MCF 10A (cell line): Measurements from ENCODE around the gene MBOAT7. TPM values are rescaled to one million over a fixed set of nuclear protein-coding genes. Genes with fewer than 3 reads are reported as not detected.

ENCODE experiments used
- BruUV-seq: library from RNA; stranded (reverse); fragments of 400-500 nt; replicated peaks from 2 replicates; lab custom pipeline; 2021; lab: Mats Ljungman, UMichigan
- CTCF ChIA-PET: fragments of 300-600 bp; sonication (Branson Sonifier 250); formaldehyde crosslinking; extraction: SDS; loops from one replicate; lab custom pipeline; 2021; ENCODE audit warnings: antibody characterized with exemption, inconsistent platforms; lab: Yijun Ruan, JAX
- POLR2A ChIA-PET: fragments of 300-600, 350-650 bp; sonication (Branson Sonifier 250); formaldehyde crosslinking; extraction: SDS; loops from one replicate; lab custom pipeline; 2020; ENCODE audit warnings: antibody characterized with exemption, inconsistent platforms; lab: Yijun Ruan, JAX
- DNase-seq: peaks from one replicate; pipeline ENCODE4 v3.0.0-alpha.2; 2018; ENCODE audit not compliant: unreplicated experiment
- H3K27ac Mint-ChIP-seq: one replicate; pipeline ENCODE4 v1.8.0; 2022; ENCODE audit warnings: mild to moderate bottlenecking, low read depth, mixed read lengths; ENCODE audit not compliant: unreplicated experiment
- H3K27me3 Mint-ChIP-seq: one replicate; pipeline ENCODE4 v1.8.0; 2022; ENCODE audit warnings: mixed read lengths; ENCODE audit not compliant: insufficient read depth, unreplicated experiment
- H3K36me3 Mint-ChIP-seq: one replicate; pipeline ENCODE4 v1.8.0; 2022; ENCODE audit warnings: mild to moderate bottlenecking, moderate library complexity, mixed read lengths; ENCODE audit not compliant: insufficient read depth, unreplicated experiment
- H3K4me1 Mint-ChIP-seq: one replicate; pipeline ENCODE4 v1.8.0; 2022; ENCODE audit warnings: mixed read lengths; ENCODE audit not compliant: insufficient read depth, unreplicated experiment
- H3K4me3 Mint-ChIP-seq: one replicate; pipeline ENCODE4 v1.8.0; 2022; ENCODE audit warnings: mild to moderate bottlenecking, moderate library complexity, mixed read lengths; ENCODE audit not compliant: unreplicated experiment
- H3K9me3 Mint-ChIP-seq: one replicate; pipeline ENCODE4 v1.8.0; 2022; ENCODE audit warnings: mixed read lengths; ENCODE audit not compliant: unreplicated experiment
- CTCF ChIP-seq: fragments of 200-600 bp; IDR thresholded peaks from one replicate; pipeline ENCODE4 v1.8.0; 2022; ENCODE audit warnings: antibody characterized with exemption, mild to moderate bottlenecking; ENCODE audit not compliant: unreplicated experiment
- intact Hi-C: fragments of 100-400 bp; cut with micrococcal nuclease; formaldehyde crosslinking; loops from 2 replicates; pipeline ENCODE4 v1.14.1; 2022
- total RNA-seq: library from RNA; stranded (reverse); gene quantifications from 2 replicates; pipeline ENCODE4 v1.2.3, GENCODE V29; 2022

Gene MBOAT7
- total RNA-seq, 1 experiment from 2014 or later = 43.8 TPM

GRCh38 chr19:54128441-54128725 is 61.0 kb downstream of the MBOAT7 start:
- no TSS peak for BruUV-seq
- H3K9me3 Mint-ChIP-seq = no peaks in the 10 kb centered on the region

GRCh38 chr19:54127688-54128440 is 61.5 kb downstream of the MBOAT7 start:
- TF ChIP-seq CTCF = no peak
- H3K9me3 Mint-ChIP-seq = no peaks in the 10 kb centered on the region
- BruUV-seq = no TSS peak
- no peaks in the 10 kb centered on the region for H3K4me1 Mint-ChIP-seq
- intact Hi-C loops = no loop called here
- CTCF ChIA-PET = no interaction called here
- H3K4me3 Mint-ChIP-seq = no peak overlapping the region
- no peak overlapping the region for H3K27ac Mint-ChIP-seq
- no peak for DNase-seq
- POLR2A ChIA-PET = no interaction called here
- peaks cover 50% of the 10 kb centered on the region for H3K36me3 Mint-ChIP-seq
- no peaks in the 10 kb centered on the region for H3K27me3 Mint-ChIP-seq

More at GRCh38 chr19:54128441-54128725, 61.0 kb downstream of the MBOAT7 start:
- DNase-seq = no peak
- POLR2A ChIA-PET = no interaction called here
- intact Hi-C loops = no loop called here
- Mint-ChIP-seq H3K4me1 (no peaks in the 10 kb centered on the region), H3K27ac (no peak overlapping the region), H3K36me3 (peaks cover 52% of the 10 kb centered on the region), H3K27me3 (no peaks in the 10 kb centered on the region), H3K4me3 (no peak overlapping the region)
- no peak for TF ChIP-seq CTCF
- CTCF ChIA-PET = no interaction called here

GRCh38 chr19:54125713-54126112 is 63.7 kb downstream of the MBOAT7 start:
- ChIA-PET CTCF (no interaction called here), POLR2A (no interaction called here)
- Mint-ChIP-seq H3K4me3 (no peak overlapping the region), H3K27ac (no peak overlapping the region), H3K27me3 (no peaks in the 10 kb centered on the region), H3K36me3 (peaks cover 57% of the 10 kb centered on the region), H3K4me1 (no peaks in the 10 kb centered on the region), H3K9me3 (no peaks in the 10 kb centered on the region)
- TF ChIP-seq CTCF = no peak
- intact Hi-C loops = no loop called here
- DNase-seq = no peak
- no TSS peak for BruUV-seq

- intact Hi-C loops = no loop called here
- no peak overlapping the region for H3K27ac Mint-ChIP-seq
- no peaks in the 10 kb centered on the region for H3K4me1 Mint-ChIP-seq
- H3K27me3 Mint-ChIP-seq = no peaks in the 10 kb centered on the region
- no peak for DNase-seq
- TF ChIP-seq CTCF = no peak
- peaks cover 63% of the 10 kb centered on the region for H3K36me3 Mint-ChIP-seq
- no TSS peak for BruUV-seq
- H3K4me3 Mint-ChIP-seq = no peak overlapping the region
- H3K9me3 Mint-ChIP-seq = no peaks in the 10 kb centered on the region
- ChIA-PET CTCF (no interaction called here), POLR2A (interaction anchor here (1.4 kb wide), 1 partner anchor 13 kb away, joined by 4 read pairs; the partner anchor contains the start of gene CNOT3)
Measured at GRCh38 chr19:54124393-54124792, 65.0 kb downstream of the MBOAT7 start.
